Stimulated activated CD4-positive, alpha-beta T cell treated with anti-CD3 and anti-CD28 coated beads, Interleukin-2, amount 100 ng/mL, for 4 hours (primary cell): ENCODE results near the gene PROX2.

Source experiments
- DNase-seq: peaks from one replicate; pipeline ENCODE4 v3.0.0-alpha.2; 2020; ENCODE audit warnings: low read depth

PROX2 gene

GRCh38 chr14:74875941-74876913, at the start of gene PROX2:
Gene PROX2, minus strand, starts transcription at chr14:74876145. Its CDS starts 12,311 bp downstream, at chr14:74863834.
- no peak for DNase-seq

GRCh38 chr14:74924061-74924460, 48.1 kb upstream of the PROX2 start:
- DNase-seq = no peak

GRCh38 chr14:74922752-74923401, 46.9 kb upstream of the PROX2 start, which contains the start of gene RPS6KL1:
Gene RPS6KL1, minus strand, starts transcription at chr14:74923260. Its CDS starts 1,719 bp downstream, at chr14:74921541.
- DNase-seq = peak; percentile 44

- no peak for DNase-seq
These were observed 46.2 kb upstream of the PROX2 start for GRCh38 chr14:74921987-74922751.

GRCh38 chr14:74921053-74921620, 45.2 kb upstream of the PROX2 start:
- DNase-seq = no peak

- DNase-seq = no peak
These were observed 44.3 kb upstream of the PROX2 start for GRCh38 chr14:74920281-74920680.

- no peak for DNase-seq
These were observed 43.6 kb upstream of the PROX2 start for GRCh38 chr14:74919421-74920165.

- no peak for DNase-seq
These were observed 42.4 kb upstream of the PROX2 start for GRCh38 chr14:74918380-74918779.

- no peak for DNase-seq
These were observed 41.7 kb upstream of the PROX2 start for GRCh38 chr14:74917646-74918081.

GRCh38 chr14:74917178-74917543, 41.2 kb upstream of the PROX2 start:
- DNase-seq = no peak

GRCh38 chr14:74915826-74916225, 39.9 kb upstream of the PROX2 start:
- no peak for DNase-seq

GRCh38 chr14:74915426-74915825, 39.5 kb upstream of the PROX2 start:
- DNase-seq = no peak

- no peak for DNase-seq
These were observed 38.1 kb upstream of the PROX2 start for GRCh38 chr14:74913986-74914573.

- no peak for DNase-seq
These were observed 37.5 kb upstream of the PROX2 start for GRCh38 chr14:74913393-74913910.

- no peak for DNase-seq
These were observed 36.9 kb upstream of the PROX2 start for GRCh38 chr14:74912801-74913200.

- DNase-seq = no peak
These were observed 36.2 kb upstream of the PROX2 start for GRCh38 chr14:74912111-74912510.

GRCh38 chr14:74911704-74912103, 35.8 kb upstream of the PROX2 start:
- no peak for DNase-seq

- DNase-seq = no peak
These were observed 35.3 kb upstream of the PROX2 start for GRCh38 chr14:74911221-74911620.

GRCh38 chr14:74910556-74910955, 34.6 kb upstream of the PROX2 start:
- DNase-seq = no peak

- DNase-seq = no peak
These were observed 34.0 kb upstream of the PROX2 start for GRCh38 chr14:74909911-74910310.

GRCh38 chr14:74909501-74909900, 33.6 kb upstream of the PROX2 start:
- DNase-seq = no peak
